Measurements from ENCODE around the gene PLGRKT.
"Not testable (repeated sequence)": the region's sequence is repeated elsewhere in the genome, so short reads cannot be mapped to it uniquely, and the experiment has no call there.

The PLGRKT gene

DNA sequence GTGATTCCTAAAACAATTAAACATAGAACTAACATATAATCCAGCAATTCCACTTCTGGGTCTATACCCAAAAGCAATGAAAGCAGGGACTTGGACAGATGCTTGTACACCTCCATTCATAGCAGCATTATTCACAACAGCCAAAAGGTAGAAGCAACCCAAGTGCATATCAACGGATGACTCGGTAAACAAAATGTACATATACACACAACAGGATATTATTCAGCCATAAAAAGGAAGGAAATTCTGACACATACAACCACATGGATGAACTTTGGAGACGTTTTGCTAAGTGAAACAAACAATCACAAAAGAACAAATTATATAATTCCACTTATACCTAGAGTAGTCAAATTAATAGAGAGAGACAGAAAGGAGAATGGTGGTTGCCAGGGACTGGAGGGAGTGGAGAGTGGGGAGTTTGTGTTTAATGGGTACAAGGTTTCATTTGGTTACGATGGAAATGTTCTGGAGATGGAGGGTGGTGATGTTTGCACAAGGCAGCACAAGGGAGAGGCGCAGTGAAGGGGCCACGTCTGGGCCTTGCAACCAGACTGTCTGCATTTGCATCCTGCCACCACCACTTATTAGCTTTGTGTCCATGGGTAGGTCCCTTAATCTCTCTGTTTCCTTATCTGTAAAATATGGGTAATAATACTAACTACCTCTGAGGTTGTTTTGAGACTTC, 61.8 kb downstream of the PLGRKT start:
- DNase-seq (ENCODE audit: low read depth), result no peak

GRCh38 chr9:5375091-5375490, 62.6 kb downstream of the PLGRKT start:
- DNase-seq (ENCODE audit: low read depth), result no peak

GRCh38 chr9:5364294-5365024, 73.3 kb downstream of the PLGRKT start:
- no peak for DNase-seq (ENCODE audit: low read depth)

GRCh38 chr9:5361326-5362010, 76.3 kb downstream of the PLGRKT start:
- no peak for DNase-seq (ENCODE audit: low read depth)

DNA sequence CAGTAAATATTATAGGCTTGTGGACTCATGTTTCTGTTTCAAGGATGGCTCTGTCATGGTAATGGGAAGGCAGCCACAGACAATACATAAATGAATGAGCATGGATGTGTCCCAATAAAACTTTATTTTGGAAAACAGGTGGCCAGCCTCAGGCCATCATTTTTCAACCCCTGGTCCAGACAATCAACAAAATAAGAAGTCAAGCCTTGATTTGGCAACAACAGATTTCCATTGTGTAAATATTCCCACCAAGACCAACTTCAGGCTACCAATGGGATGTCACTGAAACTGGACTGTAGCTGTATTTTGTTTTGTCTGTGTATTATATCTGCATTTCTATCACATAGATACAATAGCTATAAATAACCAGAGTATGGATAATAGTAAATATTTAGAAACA, 77.4 kb downstream of the PLGRKT start:
- DNase-seq (ENCODE audit: low read depth), result no peak

DNA sequence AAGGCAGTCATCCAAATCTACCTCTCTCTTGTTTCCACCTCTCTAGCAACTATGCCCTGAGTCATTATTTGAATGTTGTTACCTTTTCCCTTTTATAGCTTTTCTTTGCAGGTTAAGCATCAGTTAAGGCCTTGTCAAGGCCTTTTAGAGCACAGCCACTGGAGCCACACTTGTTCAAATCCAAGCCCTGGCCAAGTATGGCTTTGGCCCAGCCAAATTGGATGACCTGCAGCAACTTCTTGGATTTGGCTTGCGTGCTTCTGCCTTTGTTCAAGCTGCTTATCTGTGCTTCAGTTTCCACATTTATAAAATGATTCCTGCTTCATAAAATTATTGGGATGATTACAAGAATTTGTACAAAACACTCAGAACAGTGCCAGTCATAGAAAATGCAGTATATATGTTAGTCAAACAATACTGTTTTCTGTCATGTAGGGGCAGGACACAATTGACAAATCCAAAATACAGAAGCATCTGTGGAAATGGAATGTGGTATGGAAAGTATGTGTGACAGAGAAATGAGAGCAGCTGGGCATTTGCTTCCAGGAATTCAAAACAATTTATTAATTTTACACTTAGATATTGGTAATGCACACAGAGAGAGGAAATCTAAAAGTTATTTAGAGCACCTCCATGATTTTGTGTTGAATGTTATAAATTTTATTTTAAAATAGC, 80.2 kb downstream of the PLGRKT start:
- DNase-seq (ENCODE audit: low read depth), result no peak

GRCh38 chr9:5355817-5356216, 81.9 kb downstream of the PLGRKT start:
- no peak for DNase-seq (ENCODE audit: low read depth)

DNA sequence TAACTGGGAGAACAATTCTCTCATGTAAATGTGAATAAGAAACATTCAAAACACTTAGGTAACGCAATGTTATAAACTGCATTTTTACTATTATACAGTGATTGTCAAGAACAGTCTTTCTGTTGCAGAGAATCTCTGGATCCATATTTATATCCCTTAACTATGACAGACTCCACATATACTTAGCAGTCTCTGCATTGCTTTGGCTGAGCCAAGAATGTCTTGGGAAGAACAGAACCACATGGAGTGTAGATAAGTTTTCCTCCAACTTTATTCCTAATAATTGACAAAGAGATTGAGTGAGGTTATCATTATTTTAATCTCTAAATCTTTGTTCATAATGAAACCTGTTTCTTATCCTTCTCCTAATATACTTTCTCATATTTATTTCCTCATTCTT, 82.5 kb downstream of the PLGRKT start:
- DNase-seq (ENCODE audit: low read depth), result no peak

DNA sequence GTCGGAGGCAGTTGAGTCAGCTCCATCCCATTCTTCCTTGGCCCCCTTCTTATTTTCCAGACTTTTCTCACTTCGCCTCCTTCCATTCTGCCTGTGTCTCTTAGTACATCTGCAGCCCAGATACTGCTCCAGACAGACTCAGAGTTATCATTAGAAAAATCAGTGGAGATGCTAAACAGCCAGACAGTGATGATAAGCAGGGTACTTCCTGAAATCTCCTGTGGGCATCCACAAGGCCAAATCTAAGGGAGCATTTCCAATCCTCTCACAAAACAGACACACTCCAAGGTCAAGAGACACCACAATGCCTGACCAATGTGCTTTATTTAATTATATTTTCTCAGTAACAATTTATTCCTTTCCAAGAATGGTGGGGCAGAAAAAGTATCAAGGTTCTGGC, 83.5 kb downstream of the PLGRKT start:
- DNase-seq (ENCODE audit: low read depth), result no peak

- DNase-seq (ENCODE audit: low read depth), result no peak
Observed at GRCh38 chr9:5352637-5353248, 85.0 kb downstream of the PLGRKT start.

DNA sequence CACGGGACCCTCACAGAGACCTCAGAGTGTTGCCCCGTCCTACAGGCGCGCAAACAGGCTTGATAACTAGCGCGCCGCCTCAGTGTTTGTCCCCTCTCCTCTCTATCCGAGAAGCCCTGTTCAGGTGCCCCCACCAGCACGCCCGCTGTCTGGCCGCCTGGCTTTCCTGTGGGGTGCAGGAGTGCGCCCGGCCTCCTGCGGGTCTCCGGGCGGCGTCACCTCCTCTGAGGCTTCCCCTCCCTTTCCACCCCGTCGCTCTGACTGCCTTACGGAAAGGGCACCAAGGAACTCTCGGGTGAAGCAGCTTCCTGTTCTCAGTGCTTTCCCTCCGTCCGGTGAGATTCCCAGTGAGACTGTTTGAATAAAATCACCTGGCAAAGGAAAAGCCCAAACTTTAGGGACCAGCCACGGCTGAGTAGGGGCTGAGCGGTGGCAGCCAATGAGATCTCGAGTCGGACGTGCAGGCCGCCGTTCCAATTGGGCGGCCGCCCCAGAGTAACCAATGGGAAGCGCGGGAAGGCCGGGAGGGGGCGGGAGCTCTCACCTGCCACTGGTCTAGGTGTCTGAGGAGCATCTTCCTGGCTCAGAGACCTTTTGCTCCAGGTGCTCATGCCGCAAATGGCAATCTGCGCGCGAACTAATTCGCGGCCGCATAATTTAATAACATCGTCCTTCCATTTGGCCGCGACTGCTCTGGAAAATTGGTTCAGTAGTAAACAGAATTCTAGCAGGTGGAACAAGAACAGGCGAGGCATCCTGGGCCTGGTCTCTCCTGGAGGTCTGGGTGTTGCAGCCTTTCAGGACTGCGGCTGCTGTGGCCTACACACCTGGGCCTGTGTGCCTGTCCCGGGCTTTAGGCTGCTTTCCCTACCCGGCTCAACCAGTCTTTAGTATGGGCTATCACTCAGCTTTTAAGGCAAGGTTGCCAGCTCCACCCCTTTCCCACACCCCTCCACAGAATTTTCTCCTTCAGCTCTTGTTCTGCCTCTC, 98.4 kb downstream of the PLGRKT start, which contains the start of gene RLN1:
Gene RLN1 (minus strand): TSS at position 885 of the 990 bp plus-strand sequence. CDS start 130 bp downstream, at position 755.
- not testable (repeated sequence) for DNase-seq (ENCODE audit: low read depth)

GRCh38 chr9:5336688-5337087, 101.0 kb downstream of the PLGRKT start:
- no peak for DNase-seq (ENCODE audit: low read depth)

- DNase-seq (ENCODE audit: low read depth), result not testable (repeated sequence)
Observed at GRCh38 chr9:5331276-5331675, 106.4 kb downstream of the PLGRKT start.

DNA sequence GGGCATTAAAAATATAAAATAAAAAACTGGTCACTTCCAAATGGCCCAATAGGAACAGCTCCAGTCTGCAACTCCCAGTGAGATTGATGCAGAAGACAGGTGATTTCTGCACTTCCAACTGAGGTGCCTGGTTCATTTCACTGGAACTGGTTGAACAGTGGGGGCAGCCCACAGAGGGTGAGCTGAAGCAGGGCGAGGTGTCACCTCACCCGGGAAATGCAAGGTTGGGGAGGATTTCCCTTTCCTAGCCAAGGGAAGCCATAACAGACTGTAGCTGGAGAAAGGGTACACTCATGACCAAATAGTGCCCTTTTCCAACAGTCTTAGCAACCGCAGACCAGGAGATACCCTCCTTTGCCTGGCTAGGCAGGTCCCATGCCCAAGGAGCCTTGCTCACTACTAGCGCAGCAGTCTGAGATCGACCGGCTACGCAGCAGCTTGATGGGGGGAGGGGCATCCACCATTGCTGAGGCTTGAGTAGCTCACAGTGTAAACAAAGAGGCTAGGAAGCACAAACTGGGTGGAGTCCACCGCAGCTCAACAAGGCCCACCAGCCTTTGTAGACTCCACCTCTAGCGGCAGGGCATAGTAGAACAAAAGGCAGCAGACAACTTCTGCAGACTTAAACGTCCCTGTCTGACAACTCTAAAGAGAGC, 110.7 kb downstream of the PLGRKT start:
- DNase-seq (ENCODE audit: low read depth), result no peak

GRCh38 chr9:5326187-5326586, 111.5 kb downstream of the PLGRKT start:
- DNase-seq (ENCODE audit: low read depth), result no peak

DNA sequence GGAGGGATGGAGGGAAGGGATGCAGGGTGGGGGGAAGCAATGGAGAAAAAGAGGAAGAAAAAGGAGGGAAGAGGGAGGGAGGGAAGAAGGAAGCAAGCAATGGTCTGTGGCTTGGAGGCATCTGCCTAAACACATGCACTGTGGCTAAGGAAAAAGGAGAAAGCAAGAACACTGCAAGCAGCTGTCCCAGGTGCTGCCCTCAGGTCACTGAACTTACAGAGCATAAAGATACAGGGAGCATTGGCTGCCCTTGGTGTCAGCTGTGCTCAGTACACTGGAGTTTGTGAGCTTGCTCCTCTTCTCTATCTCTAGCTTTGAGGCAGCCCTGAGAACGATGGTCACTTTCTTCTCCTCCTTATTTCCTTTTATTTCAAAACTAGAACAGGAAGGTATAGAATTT, 116.1 kb downstream of the PLGRKT start:
- DNase-seq (ENCODE audit: low read depth), result not testable (repeated sequence)

DNA sequence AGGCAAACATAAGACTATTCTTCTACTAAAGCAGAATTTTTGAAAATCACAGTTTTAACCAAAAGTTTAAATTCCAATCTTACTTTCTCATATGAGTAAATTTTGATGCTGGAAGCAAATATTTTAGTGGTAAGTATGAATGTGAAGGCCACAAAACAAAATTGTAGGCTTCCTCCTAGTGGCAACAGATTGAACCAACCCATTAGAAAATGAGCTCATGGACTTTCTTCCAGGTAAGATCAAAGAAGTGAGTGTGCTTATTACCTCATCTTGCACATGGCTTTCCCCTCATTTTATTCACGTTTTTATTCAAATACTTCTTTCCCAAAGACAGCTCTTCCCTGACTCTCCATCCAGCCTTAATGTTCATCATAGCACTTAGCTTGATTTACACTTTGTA, 116.7 kb downstream of the PLGRKT start:
- no peak for DNase-seq (ENCODE audit: low read depth)

GRCh38 chr9:5316406-5316805, 121.3 kb downstream of the PLGRKT start:
- not testable (repeated sequence) for DNase-seq (ENCODE audit: low read depth)

- no peak for DNase-seq (ENCODE audit: low read depth)
Observed at GRCh38 chr9:5315187-5315923, 122.4 kb downstream of the PLGRKT start.

Measured in stimulated activated CD8-positive, alpha-beta memory T cell treated with anti-CD3 and anti-CD28 coated beads, Interleukin-12 subunit alpha, Interleukin-12 subunit beta, amount 100 ng/mL, for 1 hour (primary cell).